Natural killer cell treated with Interleukin-12 subunit alpha and Interleukin-12 subunit beta and Interleukin-15 and Interleukin-18, amount 100 ng/mL, for 72 hours (primary cell): ENCODE results near the gene SLFN12. TPM values are rescaled to one million over a fixed set of nuclear protein-coding genes. Genes with fewer than 3 reads are reported as not detected.
"Not testable (repeated sequence)": the region's sequence is repeated elsewhere in the genome, so short reads cannot be mapped to it uniquely, and the experiment has no call there.

ENCODE experiments used
- ATAC-seq, 2 donors: fragments of 150-1000 bp; cut with Tn5 transposase in 1 of 2; sonication (Bioruptor Pico), chemical (Tn5 transposase) in 1 of 2; 2 replicates each; pipeline ENCODE4 v1.10.0; 2021
- DNase-seq: peaks from one replicate; pipeline ENCODE4 v3.0.0; 2022; ENCODE audit warnings: low spot score
- H3K27ac Mint-ChIP-seq, 2 donors: 1 replicate in 1 of 2; 2 replicates in 1 of 2; pipeline ENCODE4 v1.8.0; 2022; ENCODE audit warnings: mixed read lengths in 2 of 2, mild to moderate bottlenecking in 1 of 2, moderate library complexity in 1 of 2
- H3K27me3 Mint-ChIP-seq, 2 donors: 1 replicate in 1 of 2; 2 replicates in 1 of 2; pipeline ENCODE4 v1.8.0; 2022; ENCODE audit warnings: mixed read lengths in 2 of 2
- H3K36me3 Mint-ChIP-seq: one replicate; pipeline ENCODE4 v1.8.0; 2022; ENCODE audit warnings: mixed read lengths
- H3K4me1 Mint-ChIP-seq, 2 donors: 1 replicate in 1 of 2; 2 replicates in 1 of 2; pipeline ENCODE4 v1.8.0; 2022; ENCODE audit warnings: low read depth in 2 of 2, mixed read lengths in 2 of 2, mild to moderate bottlenecking in 1 of 2
- H3K4me3 Mint-ChIP-seq: one replicate; pipeline ENCODE4 v1.8.0; 2022; ENCODE audit warnings: mixed read lengths
- H3K9me3 Mint-ChIP-seq: 2 replicates; pipeline ENCODE4 v1.8.0; 2022; ENCODE audit warnings: mixed read lengths
- total RNA-seq, 2 donors: library from RNA; stranded (reverse); gene quantifications; one replicate each; pipeline ENCODE4 v1.2.3, GENCODE V29; 2022

The SLFN12 gene
- total RNA-seq: 10 to 100 TPM; 59.4 to 60.4 TPM

- Mint-ChIP-seq H3K36me3 (peaks cover 12% of the 10 kb centered on the region), H3K9me3 (no peaks in the 10 kb centered on the region), H3K27me3 (no peaks in the 10 kb centered on the region), H3K4me1 (peaks cover 61 to 63% of the 10 kb centered on the region in 2 donors), H3K27ac (peak within 1 kb of the TSS; percentile 75 to 92), H3K4me3 (peak within 1 kb of the TSS; percentile 94)
- DNase-seq: peak; percentile 73
- ATAC-seq: peak; percentile 80 to 81
These were observed at the start of gene SLFN12 for GRCh38 chr17:35432176-35433074. TSS of gene SLFN12 (minus strand) at chr17:35432500. CDS start at chr17:35423028, 9,472 bp downstream.

GRCh38 chr17:35479271-35479670, 47.0 kb upstream of the SLFN12 start:
- H3K27ac Mint-ChIP-seq: peak overlapping the region; percentile 44 to 80
- DNase-seq: no peak
- peaks cover 3% of the 10 kb centered on the region for H3K9me3 Mint-ChIP-seq
- H3K36me3 Mint-ChIP-seq: peaks cover 44% of the 10 kb centered on the region
- H3K4me3 Mint-ChIP-seq: no peak overlapping the region
- peaks cover 45 to 46% of the 10 kb centered on the region in 2 donors for H3K4me1 Mint-ChIP-seq
- no peak for ATAC-seq
- no peaks in the 10 kb centered on the region for H3K27me3 Mint-ChIP-seq

- H3K27ac Mint-ChIP-seq: peak overlapping the region in 1 of 2 donors; percentile 80
- ATAC-seq: no peak
- no peaks in the 10 kb centered on the region for H3K27me3 Mint-ChIP-seq
- H3K4me3 Mint-ChIP-seq: no peak overlapping the region
- peaks cover 39 to 43% of the 10 kb centered on the region in 2 donors for H3K4me1 Mint-ChIP-seq
- peaks cover 54% of the 10 kb centered on the region for H3K36me3 Mint-ChIP-seq
- no peak for DNase-seq
- peaks cover 8% of the 10 kb centered on the region for H3K9me3 Mint-ChIP-seq
These were observed 44.9 kb upstream of the SLFN12 start for GRCh38 chr17:35477248-35477647.

- no peak overlapping the region for H3K4me3 Mint-ChIP-seq
- DNase-seq: no peak
- peaks cover 60% of the 10 kb centered on the region for H3K36me3 Mint-ChIP-seq
- ATAC-seq: no peak
- H3K27ac Mint-ChIP-seq: peak overlapping the region; percentile 38 to 80
- H3K27me3 Mint-ChIP-seq: no peaks in the 10 kb centered on the region
- peaks cover 40 to 49% of the 10 kb centered on the region in 2 donors for H3K4me1 Mint-ChIP-seq
- H3K9me3 Mint-ChIP-seq: peaks cover 8% of the 10 kb centered on the region
These were observed 44.1 kb upstream of the SLFN12 start for GRCh38 chr17:35476283-35476820.

GRCh38 chr17:35468475-35468874, 36.2 kb upstream of the SLFN12 start:
- H3K9me3 Mint-ChIP-seq: peaks cover 10% of the 10 kb centered on the region
- H3K4me3 Mint-ChIP-seq: peak overlapping the region; percentile 55
- no peaks in the 10 kb centered on the region for H3K27me3 Mint-ChIP-seq
- ATAC-seq (no peak), DNase-seq (no peak)
- peaks cover 17% of the 10 kb centered on the region for H3K36me3 Mint-ChIP-seq
- peak overlapping the region; percentile 47 to 74 for H3K27ac Mint-ChIP-seq
- peaks cover 48 to 57% of the 10 kb centered on the region in 2 donors for H3K4me1 Mint-ChIP-seq

GRCh38 chr17:35467824-35468223, 35.5 kb upstream of the SLFN12 start:
- DNase-seq (no peak), ATAC-seq (peak; percentile 68 to 77)
- Mint-ChIP-seq H3K9me3 (peaks cover 6% of the 10 kb centered on the region), H3K4me1 (peaks cover 48 to 52% of the 10 kb centered on the region in 2 donors), H3K27ac (peak overlapping the region; percentile 47 to 74), H3K27me3 (no peaks in the 10 kb centered on the region), H3K36me3 (peaks cover 11% of the 10 kb centered on the region), H3K4me3 (peak overlapping the region; percentile 55)

GRCh38 chr17:35460354-35460851, 28.1 kb upstream of the SLFN12 start:
- peaks cover 25 to 26% of the 10 kb centered on the region in 2 donors for H3K4me1 Mint-ChIP-seq
- peaks cover 3% of the 10 kb centered on the region for H3K9me3 Mint-ChIP-seq
- peaks cover 7% of the 10 kb centered on the region for H3K36me3 Mint-ChIP-seq

GRCh38 chr17:35454035-35454434, 21.7 kb upstream of the SLFN12 start:
- Mint-ChIP-seq H3K36me3 (peaks cover 11% of the 10 kb centered on the region), H3K4me1 (peaks cover 14 to 29% of the 10 kb centered on the region in 2 donors)
- not testable (repeated sequence) for ATAC-seq, H3K4me3 Mint-ChIP-seq, H3K9me3 Mint-ChIP-seq, H3K27ac Mint-ChIP-seq, DNase-seq, H3K27me3 Mint-ChIP-seq

More at GRCh38 chr17:35460354-35460851, 28.1 kb upstream of the SLFN12 start:
- Mint-ChIP-seq H3K4me3 (peak overlapping the region; percentile 79), H3K27me3 (no peaks in the 10 kb centered on the region), H3K27ac (peak overlapping the region; percentile 74 to 94)
- DNase-seq (peak; percentile 84), ATAC-seq (peak; percentile 95 to 97)

GRCh38 chr17:35453171-35453570, 20.9 kb upstream of the SLFN12 start:
- H3K27me3 Mint-ChIP-seq: no peaks in the 10 kb centered on the region
- DNase-seq (no peak), ATAC-seq (no peak)
- H3K4me3 Mint-ChIP-seq: no peak overlapping the region
- H3K36me3 Mint-ChIP-seq: peaks cover 5% of the 10 kb centered on the region
- peak overlapping the region in 1 of 2 donors; percentile 16 for H3K27ac Mint-ChIP-seq
- H3K9me3 Mint-ChIP-seq: peaks cover 5% of the 10 kb centered on the region
- peaks cover 14 to 29% of the 10 kb centered on the region in 2 donors for H3K4me1 Mint-ChIP-seq

GRCh38 chr17:35449371-35449931, 17.2 kb upstream of the SLFN12 start:
- H3K27me3 Mint-ChIP-seq: no peaks in the 10 kb centered on the region
- ATAC-seq (peak; percentile 80 to 84), DNase-seq (peak; percentile 95)
- peak overlapping the region; percentile 96 to 100 for H3K27ac Mint-ChIP-seq
- H3K4me3 Mint-ChIP-seq: peak overlapping the region; percentile 88
- H3K9me3 Mint-ChIP-seq: no peaks in the 10 kb centered on the region
- peaks cover 17% of the 10 kb centered on the region for H3K36me3 Mint-ChIP-seq
- peaks cover 38 to 46% of the 10 kb centered on the region in 2 donors for H3K4me1 Mint-ChIP-seq

- Mint-ChIP-seq H3K27ac (peak overlapping the region; percentile 96 to 100), H3K4me3 (peak overlapping the region; percentile 88), H3K27me3 (no peaks in the 10 kb centered on the region), H3K9me3 (no peaks in the 10 kb centered on the region), H3K4me1 (peaks cover 42 to 52% of the 10 kb centered on the region in 2 donors), H3K36me3 (peaks cover 22% of the 10 kb centered on the region)
- DNase-seq (no peak), ATAC-seq (peak; percentile 1 to 2)
These were observed 16.6 kb upstream of the SLFN12 start for GRCh38 chr17:35448899-35449227.

GRCh38 chr17:35448214-35448898, 16.1 kb upstream of the SLFN12 start, which contains the start of gene SLFN13:
TSS of gene SLFN13 (minus strand) at chr17:35448766. CDS start at chr17:35445680, 3,086 bp downstream.
- DNase-seq: peak; percentile 98
- Mint-ChIP-seq H3K4me3 (peak within 1 kb of the TSS; percentile 88), H3K27ac (peak within 1 kb of the TSS; percentile 96 to 100), H3K36me3 (peaks cover 27% of the 10 kb centered on the region), H3K4me1 (peaks cover 42 to 57% of the 10 kb centered on the region in 2 donors), H3K9me3 (no peaks in the 10 kb centered on the region), H3K27me3 (no peaks in the 10 kb centered on the region)
- ATAC-seq: peak; percentile 89 to 90

GRCh38 chr17:35447499-35447898, 15.2 kb upstream of the SLFN12 start:
- H3K36me3 Mint-ChIP-seq: peaks cover 28% of the 10 kb centered on the region
- ATAC-seq (no peak), DNase-seq (no peak)
- H3K9me3 Mint-ChIP-seq: no peaks in the 10 kb centered on the region
- H3K27me3 Mint-ChIP-seq: no peaks in the 10 kb centered on the region
- peak overlapping the region; percentile 96 to 100 for H3K27ac Mint-ChIP-seq
- peak overlapping the region; percentile 88 for H3K4me3 Mint-ChIP-seq
- peaks cover 42 to 58% of the 10 kb centered on the region in 2 donors for H3K4me1 Mint-ChIP-seq
